Ovary (tissue), 3 donors: ENCODE data around the gene ZBTB24.

Experiments used
- CTCF ChIP-seq, 3 donors: fragments of 450-650 bp in 2 of 3; fragments of 200-600 bp in 1 of 3; IDR thresholded peaks; one replicate each; pipeline versions ENCODE4 v1.5.1 to v1.8.0; 2016 to 2022; ENCODE audit warnings: antibody characterized with exemption in 3 of 3, mild to moderate bottlenecking in 1 of 3
- EP300 ChIP-seq: sonication (generic); formaldehyde crosslinking; IDR thresholded peaks from one replicate; pipeline ENCODE4 v1.6.1; 2017; ENCODE audit warnings: antibody characterized with exemption
- donor health status: DM: no; HTN: no; CAD: no.

DNA sequence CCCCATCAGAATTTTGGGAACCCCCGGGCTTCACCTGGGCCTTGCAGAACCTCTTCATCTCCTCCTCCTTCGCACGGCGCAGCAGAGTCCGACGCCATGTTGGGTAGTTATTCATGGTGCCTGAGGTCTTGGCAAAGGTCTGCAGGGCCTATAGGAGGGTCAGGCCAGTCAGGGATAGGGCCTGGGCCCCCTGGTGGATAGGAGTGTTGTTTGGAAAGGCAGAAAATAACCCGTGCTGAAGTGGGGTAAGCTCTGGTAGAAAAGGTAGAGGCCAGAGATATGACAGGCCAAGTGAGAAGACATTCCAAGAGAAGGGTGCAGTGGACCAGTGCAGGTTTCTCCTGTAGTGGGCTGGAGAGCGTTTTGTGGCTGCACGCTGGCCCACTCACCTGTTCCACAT, 37.6 kb downstream of the ZBTB24 start:
- no peak for TF ChIP-seq CTCF (IDR thresholded peaks at IDR 0.05)
- no peak for TF ChIP-seq EP300
